ENCODE measurements around the gene FKBP3.
"Not testable (repeated sequence)": the region's sequence is repeated elsewhere in the genome, so short reads cannot be mapped to it uniquely, and the experiment has no call there.

FKBP3 gene

GRCh38 chr14:45134051-45134958, at the start of gene FKBP3:
FKBP3 (minus strand) TSS chr14:45134481; CDS start chr14:45134456, 25 bp downstream.
- DNase-seq (ENCODE audit: low read depth in 1 of 2, low spot score in 1 of 2): peak; percentile 89 to 90

- no peak for DNase-seq (ENCODE audit: low read depth in 1 of 2, low spot score in 1 of 2)
Measured at GRCh38 chr14:45181806-45182205, 47.5 kb upstream of the FKBP3 start.

- DNase-seq (ENCODE audit: low read depth in 1 of 2, low spot score in 1 of 2): no peak
Measured at GRCh38 chr14:45181329-45181728, 47.0 kb upstream of the FKBP3 start.

GRCh38 chr14:45177076-45177475, 42.8 kb upstream of the FKBP3 start:
- no peak for DNase-seq (ENCODE audit: low read depth in 1 of 2, low spot score in 1 of 2)

- no peak for DNase-seq (ENCODE audit: low read depth in 1 of 2, low spot score in 1 of 2)
Measured at GRCh38 chr14:45169906-45170305, 35.6 kb upstream of the FKBP3 start.

GRCh38 chr14:45156067-45156466, 21.8 kb upstream of the FKBP3 start:
- no peak for DNase-seq (ENCODE audit: low read depth in 1 of 2, low spot score in 1 of 2)

GRCh38 chr14:45150386-45150890, 16.2 kb upstream of the FKBP3 start:
- no peak for DNase-seq (ENCODE audit: low read depth in 1 of 2, low spot score in 1 of 2)

GRCh38 chr14:45149602-45150001, 15.3 kb upstream of the FKBP3 start:
- no peak for DNase-seq (ENCODE audit: low read depth in 1 of 2, low spot score in 1 of 2)

- DNase-seq (ENCODE audit: low read depth in 1 of 2, low spot score in 1 of 2): no peak
Measured at GRCh38 chr14:45145214-45145613, 10.9 kb upstream of the FKBP3 start.

- no peak for DNase-seq (ENCODE audit: low read depth in 1 of 2, low spot score in 1 of 2)
Measured at GRCh38 chr14:45144658-45145057, 10.4 kb upstream of the FKBP3 start.

GRCh38 chr14:45142083-45142482, 7.8 kb upstream of the FKBP3 start:
- DNase-seq (ENCODE audit: low read depth in 1 of 2, low spot score in 1 of 2): not testable (repeated sequence)

GRCh38 chr14:45140661-45141187, 6.4 kb upstream of the FKBP3 start:
- no peak for DNase-seq (ENCODE audit: low read depth in 1 of 2, low spot score in 1 of 2)

- DNase-seq (ENCODE audit: low read depth in 1 of 2, low spot score in 1 of 2): no peak
Measured at GRCh38 chr14:45136399-45136798, 2.1 kb upstream of the FKBP3 start.

GRCh38 chr14:45135659-45136395, 1.5 kb upstream of the FKBP3 start, which contains the start of gene FANCM:
FANCM (plus strand) TSS chr14:45135930; CDS start chr14:45136032, 102 bp downstream.
- DNase-seq (ENCODE audit: low read depth in 1 of 2, low spot score in 1 of 2): peak; percentile 55 to 62

- DNase-seq (ENCODE audit: low read depth in 1 of 2, low spot score in 1 of 2): no peak
Measured at GRCh38 chr14:45135156-45135555, 875 bp upstream of the FKBP3 start.

GRCh38 chr14:45133683-45134050, 614 bp downstream of the FKBP3 start:
- DNase-seq (ENCODE audit: low read depth in 1 of 2, low spot score in 1 of 2): no peak

GRCh38 chr14:45128963-45129629, 5.2 kb downstream of the FKBP3 start:
- no peak for DNase-seq (ENCODE audit: low read depth in 1 of 2, low spot score in 1 of 2)

- DNase-seq (ENCODE audit: low read depth in 1 of 2, low spot score in 1 of 2): no peak
Measured at GRCh38 chr14:45125754-45126153, 8.5 kb downstream of the FKBP3 start.

GRCh38 chr14:45123271-45123670, 11.0 kb downstream of the FKBP3 start:
- no peak for DNase-seq (ENCODE audit: low read depth in 1 of 2, low spot score in 1 of 2)

- no peak for DNase-seq (ENCODE audit: low read depth in 1 of 2, low spot score in 1 of 2)
Measured at GRCh38 chr14:45120096-45120495, 14.2 kb downstream of the FKBP3 start.

- no peak for DNase-seq (ENCODE audit: low read depth in 1 of 2, low spot score in 1 of 2)
Measured at GRCh38 chr14:45118594-45118993, 15.7 kb downstream of the FKBP3 start.
